Activated naive CD4-positive, alpha-beta T cell treated with anti-CD3 and anti-CD28 coated beads, Interleukin-2, amount 50 U/mL, for 72 hours (primary cell): Measurements from ENCODE around the gene IFNL4. TPM values are rescaled to one million over a fixed set of nuclear protein-coding genes. Genes with fewer than 3 reads are reported as not detected.

Source experiments
- total RNA-seq, 2 donors: library from RNA; stranded (reverse); gene quantifications; one replicate each; pipeline ENCODE4 v1.2.3, GENCODE V29; 2022

IFNL4 gene
- total RNA-seq, 2 donors from 2014 or later, result not detected

Other genes with a start within 250 kb of the IFNL4 start
- under 1 TPM in 1 of 2 donors, not detected in 1; 0.35 TPM for gene FBXO27, start 216.3 kb downstream of the IFNL4 start, total RNA-seq
- gene ACP7, start 164.5 kb downstream of the IFNL4 start, total RNA-seq, result under 1 TPM in 1 of 2 donors, not detected in 1; 0.08 TPM
- 10 to 100 TPM; 15.6 to 19.4 TPM for gene PAK4, start 123.1 kb downstream of the IFNL4 start, total RNA-seq
- gene NCCRP1, start 51.9 kb downstream of the IFNL4 start, total RNA-seq, result not detected
- not detected for gene SYCN, start 44.6 kb downstream of the IFNL4 start, total RNA-seq
- under 1 TPM in 1 of 2 donors, not detected in 1; 0.60 TPM for gene IFNL3, start 3.9 kb downstream of the IFNL4 start, total RNA-seq
- gene IFNL2, start 19.5 kb upstream of the IFNL4 start, total RNA-seq, result under 1 TPM in 1 of 2 donors, not detected in 1; 0.35 TPM
- 1 to 10 TPM in 1 of 2 donors, not detected in 1; 1.8 TPM for gene IFNL1, start 47.6 kb upstream of the IFNL4 start, total RNA-seq
- gene LRFN1, start 72.0 kb upstream of the IFNL4 start, total RNA-seq, result 10 to 100 TPM in 1 of 2 donors, 1 to 10 TPM in 1; 5.3 to 11.2 TPM
- 100 to 1,000 TPM; 315 to 372 TPM for gene GMFG, start 87.2 kb upstream of the IFNL4 start, total RNA-seq
- 10 to 100 TPM; 42.1 to 56.1 TPM for gene SAMD4B, start 93.6 kb upstream of the IFNL4 start, total RNA-seq
- gene PAF1, start 142.2 kb upstream of the IFNL4 start, total RNA-seq, result 10 to 100 TPM; 42.2 to 58.2 TPM
- 10 to 100 TPM; 22.2 to 23.6 TPM for gene MED29, start 142.5 kb upstream of the IFNL4 start, total RNA-seq
- gene ZFP36, start 158.0 kb upstream of the IFNL4 start, total RNA-seq, result 100 to 1,000 TPM in 1 of 2 donors, 10 to 100 TPM in 1; 59.7 to 183 TPM
- gene PLEKHG2, start 163.8 kb upstream of the IFNL4 start, total RNA-seq, result 10 to 100 TPM; 52.4 to 55.6 TPM
- 1,000 to 10,000 TPM; 3,128 to 3,624 TPM for gene RPS16, start 187.1 kb upstream of the IFNL4 start, total RNA-seq
- 100 to 1,000 TPM; 197 to 211 TPM for gene SUPT5H, start 196.7 kb upstream of the IFNL4 start, total RNA-seq
- gene TIMM50, start 232.0 kb upstream of the IFNL4 start, total RNA-seq, result 10 to 100 TPM; 71.2 to 84.8 TPM